ENCODE results near the gene MUC13.

Gene MUC13

GRCh38 chr3:124856677-124857076 is 77.9 kb downstream of the MUC13 start:
- TF ChIP-seq SPI1 (IDR thresholded peaks at IDR 0.05; ENCODE audit: borderline replicate concordance, low read depth) (no peak), CTCF (IDR thresholded peaks at IDR 0.05; ENCODE audit: insufficient read depth, low read length) (no peak), POLR2AphosphoS5 (IDR thresholded peaks at IDR 0.05; ENCODE audit: low read depth) (no peak), GABPA (IDR thresholded peaks at IDR 0.05; ENCODE audit: low read depth) (no peak), REST (IDR thresholded peaks at IDR 0.05; ENCODE audit: insufficient replicate concordance, low read depth) (no peak)
- Histone ChIP-seq H3K27me3 (ENCODE audit: insufficient read depth, poor library complexity, severe bottlenecking) (peaks cover 4% of the 10 kb centered on the region), H3K4me3 (replicated peaks; ENCODE audit: insufficient read depth, low read length) (no peak overlapping the region), H3K27ac (replicated peaks) (no peak overlapping the region)
- no peak for DNase-seq (ENCODE audit: low read depth in 1 of 2, low spot score in 1 of 2)

All from HL-60 (cell line).